HG02623 (cell line): Measurements from ENCODE around the gene KMT2B.
A peak's percentile ranks its signal among the peaks of the same experiment; 100 is the strongest.
"Not testable (repeated sequence)": the region's sequence is repeated elsewhere in the genome, so short reads cannot be mapped to it uniquely, and the experiment has no call there.

ENCODE experiments used
- ATAC-seq: cut with Tn5 transposase; IDR thresholded peaks from one replicate; pipeline ENCODE4 v1.9.1; 2021; ENCODE audit warnings: moderate library complexity; ENCODE audit not compliant: unreplicated experiment

The KMT2B gene

DNA sequence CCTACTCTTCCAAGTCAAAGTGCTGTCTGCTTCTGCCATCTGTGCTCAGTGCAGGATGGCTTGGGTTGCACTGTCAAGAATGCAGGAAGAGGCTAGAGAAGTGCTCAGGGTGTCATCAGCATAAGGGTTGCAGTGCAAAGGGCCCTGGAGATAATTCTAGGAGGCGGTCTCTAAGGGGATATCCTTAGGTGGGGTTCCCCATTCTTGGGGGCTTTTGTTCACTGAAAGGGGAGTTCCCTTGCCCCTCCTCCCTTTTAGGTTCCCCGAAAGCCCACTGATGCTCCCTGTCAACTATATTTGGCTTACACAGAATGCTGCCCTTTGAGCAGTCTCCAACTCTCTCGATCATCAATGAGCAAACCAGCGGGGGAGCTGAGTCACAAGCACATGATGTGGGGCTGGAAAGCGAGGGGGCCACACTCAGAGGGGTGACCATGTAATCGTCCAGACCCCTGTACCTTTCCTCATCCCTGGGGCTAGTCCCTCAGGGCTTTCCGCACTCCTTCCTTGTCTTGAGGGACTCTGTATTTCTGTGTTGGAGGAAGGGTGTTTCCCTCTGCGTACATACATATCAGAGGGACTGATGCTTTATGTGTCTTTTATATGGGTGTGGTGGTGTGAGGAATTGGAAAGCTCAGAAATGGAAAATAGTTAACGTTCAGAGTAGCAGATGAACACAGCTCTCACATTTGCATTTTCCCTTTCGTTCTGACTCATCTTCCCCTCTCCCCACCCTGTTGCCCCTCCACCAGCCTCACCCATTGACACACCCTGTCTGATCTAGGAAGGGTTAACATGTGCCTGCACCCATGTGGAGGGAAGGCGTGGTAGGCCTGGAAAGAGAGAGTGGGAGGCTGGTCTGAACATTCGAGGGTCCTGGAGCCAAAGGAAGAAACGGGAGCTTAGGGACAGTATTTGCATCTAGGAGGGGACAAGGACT is 6.7 kb upstream of the KMT2B start:
- no peak for ATAC-seq

GRCh38 chr19:35712567-35713505 is 5.0 kb upstream of the KMT2B start:
- no peak for ATAC-seq

GRCh38 chr19:35713506-35713850 is 4.3 kb upstream of the KMT2B start:
- ATAC-seq: no peak

GRCh38 chr19:35713904-35714495 is 3.8 kb upstream of the KMT2B start:
- no peak for ATAC-seq

DNA sequence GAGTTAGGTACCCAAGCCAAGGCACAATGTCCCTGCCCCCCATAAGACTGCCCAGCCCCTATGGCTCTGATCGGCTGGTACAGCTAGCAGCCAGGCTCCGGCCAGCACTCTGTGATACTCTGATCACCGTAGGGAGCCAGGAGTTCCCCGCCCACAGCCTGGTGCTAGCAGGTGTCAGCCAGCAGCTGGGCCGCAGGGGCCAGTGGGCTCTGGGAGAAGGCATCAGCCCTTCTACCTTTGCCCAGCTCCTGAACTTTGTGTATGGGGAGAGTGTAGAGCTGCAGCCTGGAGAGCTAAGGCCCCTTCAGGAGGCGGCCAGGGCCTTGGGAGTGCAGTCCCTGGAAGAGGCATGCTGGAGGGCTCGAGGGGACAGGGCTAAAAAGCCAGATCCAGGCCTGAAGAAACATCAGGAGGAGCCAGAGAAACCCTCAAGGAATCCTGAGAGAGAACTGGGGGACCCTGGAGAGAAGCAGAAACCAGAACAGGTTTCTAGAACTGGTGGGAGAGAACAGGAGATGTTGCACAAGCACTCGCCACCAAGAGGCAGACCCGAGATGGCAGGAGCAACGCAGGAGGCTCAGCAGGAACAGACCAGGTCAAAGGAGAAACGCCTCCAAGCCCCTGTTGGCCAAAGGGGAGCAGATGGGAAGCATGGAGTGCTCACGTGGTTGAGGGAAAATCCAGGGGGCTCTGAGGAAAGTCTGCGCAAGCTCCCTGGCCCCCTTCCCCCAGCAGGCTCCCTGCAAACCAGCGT is 3.0 kb upstream of the KMT2B start:
- ATAC-seq: no peak

- no peak for ATAC-seq
These were observed 2.4 kb upstream of the KMT2B start for GRCh38 chr19:35715355-35715809.

GRCh38 chr19:35715981-35716800 is 1.6 kb upstream of the KMT2B start:
- ATAC-seq: no peak

- ATAC-seq: peak; percentile 59
These were observed 770 bp upstream of the KMT2B start for GRCh38 chr19:35716801-35717664.

- no peak for ATAC-seq
These were observed 690 bp downstream of the KMT2B start for GRCh38 chr19:35718345-35719041.

GRCh38 chr19:35719402-35720162 is 1.8 kb downstream of the KMT2B start:
- no peak for ATAC-seq

DNA sequence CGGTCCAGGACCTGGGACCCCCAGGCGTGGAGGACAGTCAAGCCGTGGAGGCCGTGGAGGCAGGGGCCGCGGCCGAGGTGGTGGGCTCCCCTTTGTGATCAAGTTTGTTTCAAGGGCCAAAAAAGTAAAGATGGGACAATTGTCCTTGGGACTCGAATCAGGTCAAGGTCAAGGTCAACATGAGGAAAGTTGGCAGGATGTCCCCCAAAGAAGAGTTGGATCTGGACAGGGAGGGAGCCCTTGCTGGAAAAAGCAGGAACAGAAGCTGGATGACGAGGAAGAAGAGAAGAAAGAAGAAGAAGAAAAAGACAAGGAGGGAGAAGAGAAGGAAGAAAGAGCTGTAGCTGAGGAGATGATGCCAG is 2.3 kb downstream of the KMT2B start:
- no peak for ATAC-seq

- no peak for ATAC-seq
These were observed 2.8 kb downstream of the KMT2B start for GRCh38 chr19:35720648-35721047.

DNA sequence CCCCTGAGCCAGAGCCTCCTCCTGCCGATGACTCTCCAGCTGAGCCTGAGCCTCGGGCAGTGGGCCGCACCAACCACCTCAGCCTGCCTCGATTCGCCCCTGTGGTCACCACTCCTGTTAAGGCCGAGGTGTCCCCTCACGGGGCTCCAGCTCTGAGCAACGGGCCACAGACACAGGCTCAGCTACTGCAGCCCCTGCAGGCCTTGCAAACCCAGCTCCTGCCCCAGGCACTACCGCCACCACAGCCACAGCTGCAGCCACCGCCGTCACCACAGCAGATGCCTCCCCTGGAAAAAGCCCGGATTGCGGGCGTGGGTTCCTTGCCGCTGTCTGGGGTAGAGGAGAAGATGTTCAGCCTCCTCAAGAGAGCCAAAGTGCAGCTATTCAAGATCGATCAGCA is 3.6 kb downstream of the KMT2B start:
- ATAC-seq: no peak

DNA sequence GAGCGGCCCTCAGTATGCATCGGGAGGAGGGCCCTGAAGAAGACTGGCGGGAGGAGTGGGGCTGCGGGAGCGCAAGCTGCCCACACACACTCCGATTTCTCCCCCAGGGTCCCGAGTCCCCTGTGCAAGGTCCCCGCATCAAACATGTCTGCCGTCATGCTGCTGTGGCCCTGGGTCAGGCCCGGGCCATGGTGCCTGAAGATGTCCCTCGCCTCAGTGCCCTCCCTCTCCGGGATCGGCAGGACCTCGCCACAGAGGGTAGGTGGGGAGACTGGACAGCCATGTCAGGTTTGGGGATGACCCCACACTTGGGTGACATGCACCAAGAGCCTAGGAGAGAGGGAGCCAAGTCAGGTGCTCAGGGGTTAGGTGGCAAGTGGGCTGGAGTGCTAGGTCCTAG is 4.7 kb downstream of the KMT2B start:
- no peak for ATAC-seq

DNA sequence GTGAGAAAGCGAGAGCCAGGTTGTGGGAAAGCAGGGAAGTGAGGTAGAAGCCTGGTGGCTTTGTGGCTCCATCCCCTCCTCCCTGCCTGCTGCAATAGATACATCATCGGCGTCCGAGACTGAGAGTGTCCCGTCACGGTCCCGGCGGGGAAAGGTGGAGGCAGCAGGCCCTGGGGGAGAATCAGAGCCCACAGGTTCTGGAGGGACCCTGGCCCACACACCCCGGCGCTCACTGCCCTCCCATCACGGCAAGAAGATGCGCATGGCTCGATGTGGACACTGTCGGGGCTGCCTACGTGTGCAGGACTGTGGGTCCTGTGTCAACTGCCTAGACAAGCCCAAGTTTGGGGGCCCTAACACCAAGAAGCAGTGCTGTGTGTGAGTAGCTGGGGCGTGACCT is 5.1 kb downstream of the KMT2B start:
- ATAC-seq: no peak

GRCh38 chr19:35723671-35724070 is 5.9 kb downstream of the KMT2B start:
- ATAC-seq: no peak

DNA sequence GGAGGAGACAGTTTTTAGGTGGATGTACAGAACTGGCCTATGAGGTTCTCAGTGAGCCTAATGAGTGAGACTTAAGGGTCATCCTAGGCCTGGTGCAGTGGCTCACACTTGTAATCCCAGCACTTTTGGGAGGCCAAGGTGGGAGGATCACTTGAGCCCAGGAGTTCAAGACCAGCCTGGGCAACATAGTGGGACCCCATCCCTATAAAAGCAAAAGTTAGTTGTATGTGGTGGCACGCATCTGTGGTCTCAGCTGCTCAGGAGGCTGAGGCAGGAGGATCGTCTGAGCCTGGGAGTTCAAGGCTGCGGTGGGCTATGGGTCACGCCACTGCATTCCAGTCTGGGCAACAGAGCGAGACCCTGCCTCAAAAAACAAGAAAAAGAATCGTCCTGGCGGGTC is 6.3 kb downstream of the KMT2B start:
- not testable (repeated sequence) for ATAC-seq

DNA sequence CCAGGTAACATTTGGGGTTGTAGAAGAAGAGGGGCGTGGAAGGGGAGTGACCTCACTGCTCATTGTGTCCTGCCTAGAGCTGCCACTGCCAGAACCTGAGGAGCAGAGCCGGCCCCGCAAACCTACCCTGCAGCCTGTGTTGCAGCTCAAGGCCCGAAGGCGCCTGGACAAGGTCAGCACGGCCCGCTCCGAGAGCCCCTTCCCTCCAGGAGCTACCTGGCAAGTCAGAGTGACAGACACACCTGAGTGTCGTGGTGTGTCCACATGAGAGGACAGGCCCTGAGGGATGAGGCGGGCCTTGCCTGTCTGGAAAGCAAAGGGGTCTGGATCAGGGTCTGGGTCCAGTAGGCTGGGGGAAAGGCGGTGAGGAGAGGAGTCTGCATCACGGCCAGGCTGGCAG is 6.8 kb downstream of the KMT2B start:
- ATAC-seq: no peak
